HG02588 (cell line): ENCODE measurements around the gene PDE5A.

Experiments used
- ATAC-seq: cut with Tn5 transposase; IDR thresholded peaks from one replicate; pipeline ENCODE4 v1.9.1; 2021; ENCODE audit warnings: mild to moderate bottlenecking, moderate library complexity; ENCODE audit not compliant: unreplicated experiment

PDE5A gene

DNA sequence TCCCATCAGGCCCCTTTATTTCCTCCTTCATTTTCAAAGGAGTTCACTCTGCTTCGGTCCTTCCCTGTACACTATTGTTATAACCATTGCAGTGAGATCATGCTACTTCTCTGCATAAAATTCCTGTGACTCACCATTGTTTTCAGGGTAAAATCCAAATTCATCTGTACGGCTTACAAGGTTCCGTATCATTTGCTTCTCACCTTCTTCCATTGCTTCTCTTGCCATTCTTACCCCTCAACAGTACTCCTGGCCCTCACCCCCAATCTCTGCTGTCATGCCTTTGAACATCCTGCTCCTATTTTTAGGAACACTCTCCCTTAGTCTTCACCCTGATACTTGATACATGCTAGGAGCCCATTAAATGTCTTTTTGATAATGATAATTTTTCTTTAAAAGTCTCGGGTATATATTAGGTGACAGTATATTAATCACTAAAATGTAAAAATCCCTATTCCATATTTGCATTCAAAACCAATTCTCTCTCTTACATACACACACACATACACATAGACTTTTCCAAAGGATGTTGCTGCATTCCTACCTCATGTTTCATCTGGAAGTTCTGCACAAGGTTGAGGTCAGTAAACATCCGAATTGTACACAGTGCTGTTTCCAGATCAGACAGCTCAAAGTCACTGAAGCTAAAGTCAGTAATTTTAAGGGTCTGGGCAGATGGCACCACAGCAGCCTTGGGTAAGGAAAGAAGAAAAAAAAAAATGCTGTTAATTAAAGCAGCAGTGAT is 103.4 kb downstream of the PDE5A start:
- ATAC-seq, result no peak

DNA sequence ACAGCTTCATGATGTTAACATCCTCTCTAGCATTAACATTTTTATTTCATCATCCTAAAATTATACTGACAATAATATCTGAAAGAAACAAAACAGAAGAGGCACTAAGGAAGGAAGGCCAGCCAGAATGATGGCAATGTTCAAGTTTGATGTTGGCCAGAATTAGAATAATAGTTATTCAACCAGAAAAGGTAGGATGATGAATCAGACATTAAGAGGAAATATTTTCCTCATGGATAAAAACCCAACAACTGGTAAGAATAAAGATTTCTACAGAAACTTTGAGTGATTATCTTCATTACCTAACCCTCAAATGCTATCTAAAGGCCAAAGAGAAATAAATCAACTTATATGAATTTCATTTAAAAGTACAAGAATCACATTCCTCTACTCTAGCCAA is 105.2 kb downstream of the PDE5A start:
- no peak for ATAC-seq

DNA sequence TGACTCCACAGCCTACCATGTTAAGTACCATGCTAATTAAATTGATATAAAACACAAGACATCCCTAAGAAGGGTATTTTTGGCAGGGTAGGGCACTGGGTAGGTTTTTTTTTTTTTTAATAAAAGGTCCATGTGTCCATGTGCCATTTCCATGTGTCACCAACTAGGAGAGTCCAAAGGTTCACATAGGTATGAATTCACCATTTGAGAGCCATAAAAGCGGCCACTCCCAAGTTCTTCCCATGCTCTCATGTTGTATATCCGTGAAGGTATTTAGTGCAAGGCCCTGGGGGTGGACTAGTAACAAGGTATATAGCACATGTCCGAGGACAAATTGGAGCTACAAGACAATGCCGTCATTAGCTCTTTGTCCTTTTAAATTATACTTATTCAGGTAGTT is 107.3 kb downstream of the PDE5A start:
- no peak for ATAC-seq

DNA sequence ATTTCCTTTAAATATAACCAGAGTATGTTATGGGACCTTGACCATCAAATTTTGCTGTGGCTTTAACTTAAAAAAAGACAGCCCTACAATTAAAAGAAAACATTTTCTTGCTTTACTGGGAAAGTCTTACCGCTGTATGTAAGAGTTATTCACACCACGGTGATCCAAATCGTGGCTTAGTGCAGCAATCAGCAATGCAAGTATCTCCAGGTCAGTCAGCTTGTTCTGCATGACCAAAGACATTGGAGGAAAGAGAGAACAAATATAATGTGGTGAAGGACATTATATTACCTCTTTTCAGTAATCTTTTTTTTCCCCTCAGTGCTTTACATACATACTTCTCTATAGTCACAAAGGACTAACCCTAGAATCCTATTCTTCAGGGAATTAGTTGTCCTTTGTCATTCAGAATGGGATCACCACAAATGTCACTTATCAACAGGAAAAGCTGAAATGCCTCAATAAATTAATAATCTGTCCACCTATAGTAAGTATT is 109.6 kb downstream of the PDE5A start:
- ATAC-seq, result no peak

DNA sequence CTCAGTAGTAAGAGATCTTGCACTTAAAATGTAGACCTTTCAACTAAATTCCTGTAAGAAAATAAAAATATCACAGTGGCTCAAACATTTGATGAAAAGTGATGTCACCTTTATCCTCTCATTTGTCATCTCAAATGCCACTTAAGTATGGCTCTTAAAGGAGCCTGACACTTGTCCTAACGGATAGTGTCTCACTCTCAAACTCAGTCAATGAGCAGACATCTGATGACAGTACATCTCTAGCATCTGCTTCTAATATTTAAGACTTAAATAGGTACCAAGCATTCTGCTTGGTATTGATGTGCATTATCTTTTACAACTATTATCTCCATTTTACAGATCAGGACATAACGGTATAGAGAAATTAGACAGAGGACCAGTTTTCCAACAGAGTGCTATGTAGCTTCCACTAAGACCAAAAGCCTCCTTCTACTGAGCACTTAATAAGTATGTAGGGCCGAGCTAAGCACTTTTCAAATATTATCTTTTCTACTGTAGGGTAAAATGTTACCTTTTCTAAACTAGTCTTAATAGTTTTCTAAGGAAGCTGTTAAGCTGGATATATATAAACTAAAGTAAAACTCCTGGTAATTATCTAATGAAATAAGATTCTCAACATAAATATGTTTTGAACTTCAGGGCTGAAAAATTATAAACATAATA is 110.2 kb downstream of the PDE5A start:
- ATAC-seq, result no peak

DNA sequence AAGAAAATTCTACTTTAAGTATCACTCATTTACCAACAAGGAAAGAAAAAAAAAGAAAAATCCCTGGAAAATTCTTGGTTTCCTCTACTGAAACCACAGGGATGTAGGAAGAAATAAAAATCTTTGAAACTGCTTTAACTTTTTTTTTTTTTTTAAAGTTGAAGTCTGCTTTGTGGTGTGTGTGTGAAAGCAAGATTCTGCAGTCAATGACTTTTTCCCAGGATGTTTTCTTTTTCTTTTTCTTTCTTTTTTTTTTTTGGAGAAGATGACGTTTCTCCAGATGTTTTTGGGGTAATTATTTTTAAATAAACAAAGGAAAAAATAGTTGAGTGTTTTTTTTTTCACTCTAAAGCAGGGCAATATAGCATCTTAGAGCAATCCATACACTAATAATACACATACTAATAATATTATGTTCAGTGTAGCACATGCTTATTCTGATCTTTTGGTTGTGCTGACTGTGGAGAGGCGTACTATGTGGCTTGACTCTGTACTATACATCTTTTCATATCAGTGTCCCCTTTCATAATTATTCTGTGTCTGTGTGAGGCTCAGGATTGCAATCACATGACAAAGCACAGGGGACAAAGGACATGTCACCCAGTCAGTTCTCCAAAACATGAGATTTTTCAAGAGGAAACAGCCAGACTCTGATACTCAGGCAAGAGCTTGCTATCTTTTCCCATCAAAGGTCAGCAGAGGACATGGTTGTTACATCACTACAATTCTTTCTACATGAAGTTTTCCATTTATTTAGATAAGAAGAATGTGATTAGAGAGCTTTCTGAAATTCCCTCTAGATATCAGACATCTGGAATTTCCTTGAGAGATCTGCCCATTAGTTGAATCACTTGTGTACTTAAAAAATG is 111.0 kb downstream of the PDE5A start:
- no peak for ATAC-seq

DNA sequence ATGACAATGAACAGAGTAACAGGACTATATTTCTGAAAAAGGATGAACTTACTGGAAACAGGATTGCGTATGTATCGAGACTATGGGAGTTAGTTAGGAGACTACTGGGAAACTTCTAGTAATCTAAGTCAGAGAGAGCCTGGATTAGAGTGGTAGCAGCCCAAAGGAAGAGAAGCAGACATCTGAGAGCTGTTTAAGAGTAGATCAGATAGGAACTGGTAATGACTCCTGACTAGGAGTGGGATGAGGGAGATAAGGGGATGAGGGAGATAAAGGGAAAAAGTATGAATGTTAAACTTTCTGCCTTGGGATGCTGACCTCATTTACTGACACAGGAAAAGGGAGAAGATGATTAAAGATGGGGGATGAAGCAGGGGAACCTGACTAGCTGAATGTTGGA is 116.2 kb downstream of the PDE5A start:
- ATAC-seq, result no peak

DNA sequence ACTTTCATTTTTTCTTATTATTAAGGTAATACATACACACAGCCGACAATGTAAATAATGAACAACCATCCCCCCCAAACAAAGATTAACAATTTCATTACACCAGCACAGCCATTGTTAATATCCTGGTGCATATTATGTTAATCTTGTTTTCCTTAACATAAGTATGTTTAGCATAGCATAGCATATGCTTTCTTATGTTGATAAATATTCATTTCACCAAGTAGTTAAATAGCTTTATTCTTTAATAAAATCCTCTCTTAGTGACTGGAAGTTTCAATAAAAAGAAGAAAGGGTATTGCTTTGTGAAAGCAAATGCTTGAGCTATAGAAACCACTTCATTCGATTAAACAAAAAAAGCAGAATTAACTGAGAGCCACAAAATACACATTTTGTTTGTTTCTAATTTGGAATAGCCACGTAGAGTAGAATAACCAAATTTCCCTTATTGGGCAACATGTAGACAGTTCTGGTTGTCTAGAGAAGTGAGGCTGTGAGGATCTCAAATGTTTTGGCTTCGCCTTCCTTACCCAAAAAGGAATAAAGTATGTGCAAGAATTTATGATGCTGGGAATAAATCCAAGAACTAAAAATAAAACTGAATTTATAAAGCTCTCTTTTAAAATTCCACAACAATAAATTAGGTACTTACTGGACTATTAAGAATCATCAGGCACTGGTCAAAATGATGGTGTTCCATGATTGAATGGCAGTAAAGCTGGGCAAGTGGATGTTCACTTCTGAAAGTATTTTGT is 118.0 kb downstream of the PDE5A start:
- no peak for ATAC-seq

DNA sequence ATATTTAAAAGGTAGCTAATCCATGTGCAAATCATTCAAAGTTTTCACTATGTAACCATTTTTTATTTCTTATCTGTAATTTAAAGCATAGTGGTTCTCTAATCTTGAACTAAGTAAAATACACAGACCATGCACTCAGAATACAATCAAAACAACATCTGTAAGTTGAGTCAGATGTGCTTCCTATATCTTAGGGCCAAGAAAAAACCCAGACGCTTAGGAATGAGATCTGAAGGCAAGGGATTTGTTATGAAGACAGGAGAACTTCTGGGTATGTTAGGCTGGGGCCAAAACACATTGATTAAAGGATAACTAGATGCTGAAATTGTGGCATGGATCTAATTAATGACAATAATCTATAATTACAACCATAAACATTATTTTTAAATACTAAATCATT is 120.3 kb downstream of the PDE5A start:
- ATAC-seq, result no peak

DNA sequence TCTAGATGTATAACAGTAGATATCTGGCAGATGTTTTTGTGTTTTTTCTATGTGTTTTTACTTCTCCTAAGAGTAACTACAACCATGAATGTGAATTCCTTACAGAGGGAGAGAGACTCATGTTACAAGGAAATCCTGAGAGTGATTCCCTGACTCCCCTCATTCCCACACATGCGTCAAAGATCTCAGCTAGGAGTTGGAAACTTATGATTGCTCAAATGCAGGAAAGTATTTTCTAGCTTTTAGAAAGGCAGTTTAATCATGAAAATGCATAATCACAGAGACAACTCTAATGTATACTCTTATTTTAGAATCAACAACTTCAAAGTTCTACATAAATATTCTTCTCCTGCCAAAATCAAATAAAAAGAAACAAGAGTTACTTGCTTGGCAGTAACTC is 121.8 kb downstream of the PDE5A start:
- ATAC-seq, result no peak

DNA sequence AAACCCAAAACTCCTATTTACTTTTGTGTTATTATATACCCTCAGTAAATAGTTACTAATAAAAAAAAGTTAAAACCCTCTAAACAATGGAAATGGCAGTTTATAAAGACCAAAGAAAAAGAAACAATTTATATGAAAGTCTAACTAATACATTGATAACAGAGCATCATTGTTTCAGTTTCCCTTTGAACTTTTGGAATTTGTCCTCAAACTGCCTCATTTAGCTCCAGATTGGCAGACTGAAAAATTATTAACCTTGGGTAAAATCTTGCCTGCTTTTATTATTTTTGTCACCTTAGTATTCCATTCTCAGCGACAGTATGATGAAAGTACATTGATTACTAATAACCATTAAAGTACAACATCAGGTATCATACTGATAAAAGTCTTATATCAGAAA is 124.0 kb downstream of the PDE5A start:
- no peak for ATAC-seq

DNA sequence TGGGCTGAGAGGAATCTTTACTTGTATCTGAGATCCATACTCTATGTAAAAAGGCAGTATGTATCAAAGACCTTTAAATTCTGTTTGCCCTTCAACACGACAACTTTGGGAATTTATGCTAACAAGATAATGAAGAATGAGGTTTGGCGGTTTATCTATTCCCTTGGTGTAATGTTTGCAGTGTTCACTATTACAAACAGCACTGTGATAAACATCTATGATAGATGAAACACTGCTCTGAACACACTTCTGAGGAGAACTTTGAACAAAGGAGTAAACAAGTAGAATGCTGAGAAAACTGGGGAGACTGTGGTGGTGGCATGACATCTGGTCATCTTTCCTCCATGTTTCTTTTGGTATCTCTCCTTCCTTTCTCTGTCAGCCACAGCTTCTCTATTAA is 126.9 kb downstream of the PDE5A start:
- no peak for ATAC-seq

DNA sequence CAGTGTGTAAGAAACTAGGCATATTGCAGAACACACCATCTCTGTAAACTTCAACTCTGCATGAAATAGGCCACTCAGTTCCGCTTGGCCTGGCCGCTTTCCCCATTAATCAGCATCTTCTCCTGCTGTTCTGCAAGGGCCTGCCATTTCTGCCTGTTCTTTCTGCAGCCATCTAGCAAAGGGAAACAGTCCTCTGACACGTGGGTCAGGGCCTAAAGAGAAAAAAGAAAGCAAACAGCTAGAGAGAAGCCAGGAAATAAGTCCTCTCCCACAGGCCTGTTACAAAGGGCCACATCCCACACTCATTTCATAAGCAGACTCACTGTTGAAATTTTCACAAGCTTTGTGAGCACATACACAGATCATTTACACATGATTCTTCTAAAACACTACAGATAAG is 130.1 kb downstream of the PDE5A start:
- ATAC-seq, result no peak

DNA sequence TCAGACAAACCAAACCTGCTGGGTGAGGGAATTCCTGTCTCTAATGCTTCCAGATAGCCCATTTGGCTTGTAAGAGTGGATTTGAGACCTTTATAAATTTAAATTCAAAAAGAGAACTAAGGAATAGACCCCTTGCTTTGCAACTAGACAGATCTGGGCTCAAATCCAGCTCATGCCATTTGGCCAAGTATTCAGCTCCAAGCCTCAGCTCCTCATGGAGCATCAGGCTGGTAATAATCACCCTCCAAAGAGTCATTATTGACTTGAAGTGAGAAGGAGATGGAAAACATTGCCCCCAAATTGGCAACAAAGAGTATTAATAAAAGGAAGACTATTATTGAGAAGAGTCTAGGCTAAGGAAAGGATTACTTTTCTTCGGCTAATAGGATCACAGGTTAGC is 134.7 kb downstream of the PDE5A start:
- no peak for ATAC-seq

DNA sequence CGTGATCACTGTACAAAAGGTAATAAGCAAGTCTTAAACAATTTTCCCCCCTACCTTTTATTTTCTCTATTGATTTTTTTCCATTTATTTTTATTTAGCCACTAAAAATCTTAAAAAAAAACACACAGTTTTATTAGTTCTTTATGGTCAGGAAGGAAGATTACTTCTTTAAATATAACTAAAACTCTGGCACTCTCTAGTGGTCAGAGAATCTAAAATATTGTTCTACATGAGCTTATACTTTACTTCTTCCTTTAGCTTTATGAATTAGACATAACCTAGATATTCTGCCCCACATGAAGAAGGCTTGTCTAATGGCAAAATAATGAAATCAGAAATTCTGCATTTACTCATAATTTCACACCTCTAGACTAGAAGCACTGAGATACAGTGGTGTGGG is 135.2 kb downstream of the PDE5A start:
- ATAC-seq, result no peak

DNA sequence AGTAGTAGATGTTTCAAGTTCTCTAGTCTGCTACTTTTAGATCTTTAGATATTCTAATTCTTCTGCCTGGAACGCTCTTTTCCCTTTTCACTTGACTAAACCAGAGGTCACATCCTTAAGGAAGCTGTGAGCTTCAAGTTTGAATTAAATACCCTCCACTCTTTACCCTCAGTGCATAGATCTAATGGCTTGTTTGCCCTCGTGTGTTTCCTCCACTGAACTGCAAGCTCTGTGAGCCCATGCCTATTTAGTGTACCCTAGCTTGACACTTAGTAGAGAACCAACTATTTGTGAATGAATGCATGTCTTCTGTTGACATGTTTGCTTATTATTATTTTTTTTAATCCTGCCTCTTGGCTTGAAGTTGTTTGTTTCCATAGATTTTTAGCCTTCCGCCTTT is 138.3 kb downstream of the PDE5A start:
- ATAC-seq, result no peak

DNA sequence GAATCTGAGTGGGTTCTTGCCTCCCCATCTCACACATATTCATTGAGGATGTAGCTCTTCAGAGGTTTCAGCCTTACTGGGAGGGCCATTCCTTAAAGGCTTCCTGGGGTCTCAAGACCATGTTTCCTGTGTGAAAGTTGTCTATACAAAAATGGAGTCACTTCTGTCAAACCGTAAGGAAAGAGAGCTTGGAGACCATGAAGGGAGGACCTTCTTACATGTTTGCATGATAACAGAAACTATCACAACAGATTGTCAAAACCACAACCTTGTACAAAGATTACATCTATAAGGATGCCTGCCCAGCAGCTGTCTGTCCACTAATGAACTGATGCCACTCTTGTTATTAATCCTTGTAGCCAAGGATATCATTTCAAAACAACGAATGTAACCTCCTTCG is 139.3 kb downstream of the PDE5A start:
- ATAC-seq, result no peak

DNA sequence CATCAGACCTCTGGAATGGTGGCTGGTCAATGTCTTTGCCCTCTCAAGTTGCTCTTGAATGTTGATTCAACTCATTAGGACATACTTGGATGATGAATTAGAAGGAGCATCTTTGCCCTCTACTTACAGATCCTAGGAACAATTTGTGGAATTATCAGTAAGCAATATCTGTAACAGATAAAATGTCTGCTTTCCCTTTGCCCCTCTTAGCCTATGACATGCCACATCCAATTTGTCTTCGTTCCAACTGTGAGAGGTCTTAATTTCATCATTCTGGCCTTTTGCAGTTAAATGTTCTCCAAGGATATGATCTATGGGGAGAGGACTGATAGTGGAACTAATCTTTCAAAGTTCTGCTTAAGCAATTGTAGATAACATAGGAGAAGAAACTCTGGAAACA is 148.3 kb downstream of the PDE5A start:
- ATAC-seq, result no peak

DNA sequence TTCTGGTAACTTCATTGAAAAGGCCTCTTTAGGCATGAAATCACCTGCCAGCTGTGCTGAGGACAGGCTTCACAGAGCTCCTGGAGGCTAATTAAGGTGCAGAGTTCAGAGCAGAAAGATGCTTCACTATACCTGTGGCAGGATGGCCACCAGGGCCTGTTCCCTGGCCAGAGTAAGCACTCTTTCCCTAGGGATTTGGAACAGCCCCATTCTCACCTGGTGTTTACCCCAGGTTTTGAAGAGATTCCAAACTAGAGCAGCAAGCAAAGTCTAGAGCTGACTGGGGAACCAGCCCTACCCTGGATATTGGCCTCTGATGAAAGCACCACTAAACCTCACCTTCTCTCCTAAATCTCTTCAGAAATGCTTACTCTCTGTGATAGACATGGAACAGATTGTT is 148.8 kb downstream of the PDE5A start:
- no peak for ATAC-seq

DNA sequence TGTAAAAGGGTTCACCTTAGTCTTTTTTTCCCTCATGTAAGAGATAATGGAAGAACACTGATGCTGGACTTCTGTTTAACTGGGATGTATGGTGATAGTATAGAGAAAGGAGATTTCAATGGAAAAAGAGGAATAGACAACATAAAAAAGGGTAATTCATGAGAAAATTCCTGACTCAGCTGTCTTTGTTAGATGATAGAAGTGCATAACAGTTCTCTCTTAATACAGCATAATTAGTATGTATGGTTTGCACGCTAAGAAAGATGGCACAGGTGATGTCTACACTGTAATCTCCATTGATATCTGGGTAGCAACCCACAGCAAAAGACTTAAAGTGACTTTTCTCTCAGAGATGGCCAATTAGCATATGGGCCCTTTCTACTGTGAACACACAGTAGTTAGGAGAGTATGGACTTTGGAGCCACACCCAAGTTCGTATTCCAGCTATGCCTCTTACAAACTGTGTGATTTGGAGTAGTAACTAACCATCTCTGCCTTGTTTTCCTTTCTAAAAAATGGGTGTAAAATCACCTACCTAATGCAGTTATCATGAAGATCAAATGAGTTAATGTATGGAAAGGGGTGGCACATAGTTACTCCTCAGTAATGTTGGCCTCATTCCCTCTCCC is 149.3 kb downstream of the PDE5A start:
- no peak for ATAC-seq
